SK-N-SH treated with all-trans-retinoic acid at 6 μM for 48 hours (cell line): ENCODE results near the gene MERTK.

Experiments
- ATAC-seq: fragments of 200-7000 bp; cut with Tn5 transposase; 3 replicates; pipeline ENCODE4 v1.9.1; 2020; ENCODE audit warnings: mild to moderate bottlenecking, moderate library complexity
- ARNTL ChIP-seq: fragments of 450-650 bp; formaldehyde crosslinking; IDR thresholded peaks from 2 replicates; pipeline ENCODE4 v1.5.0; 2020; ENCODE audit warnings: low read depth, mild to moderate bottlenecking, moderate library complexity, borderline replicate concordance
- BACH2 ChIP-seq: fragments of 250-450 bp; sonication (Bioruptor Pico); IDR thresholded peaks from 2 replicates; pipeline ENCODE4 v1.9.0; 2021; ENCODE audit warnings: mild to moderate bottlenecking, borderline replicate concordance
- CSDC2 ChIP-seq: fragments of 250-450 bp; sonication (Bioruptor Pico); IDR thresholded peaks from 2 replicates; pipeline ENCODE4 v1.5.0; 2020; ENCODE audit warnings: mild to moderate bottlenecking, moderate library complexity
- ESRRG ChIP-seq: fragments of 250-450 bp; sonication (Bioruptor Pico); IDR thresholded peaks from 2 replicates; pipeline ENCODE4 v1.6.1; 2021; ENCODE audit warnings: mild to moderate bottlenecking
- GLIS3 ChIP-seq: fragments of 250-450 bp; sonication (Bioruptor Pico); IDR thresholded peaks from 2 replicates; pipeline ENCODE4 v1.5.0; 2020; ENCODE audit warnings: mild to moderate bottlenecking, moderate library complexity
- ISL1 ChIP-seq: fragments of 250-450 bp; sonication (Bioruptor Pico); IDR thresholded peaks from 2 replicates; pipeline ENCODE4 v2.1.2; 2022; ENCODE audit warnings: mild to moderate bottlenecking, moderate library complexity
- OSR1 ChIP-seq: fragments of 250-450 bp; sonication (Bioruptor Pico); IDR thresholded peaks from 2 replicates; pipeline ENCODE4 v1.8.0; 2022; ENCODE audit warnings: moderate library complexity, mild to moderate bottlenecking, inconsistent platforms
- POU6F1 ChIP-seq: fragments of 250-450 bp; sonication (Bioruptor Pico); IDR thresholded peaks from 2 replicates; pipeline ENCODE4 v1.8.0; 2021; ENCODE audit warnings: low read depth, mild to moderate bottlenecking, moderate library complexity, borderline replicate concordance
- RARB ChIP-seq: fragments of 250-450 bp; sonication (Bioruptor Pico); IDR thresholded peaks from 2 replicates; pipeline ENCODE4 v1.8.0; 2021; ENCODE audit warnings: mild to moderate bottlenecking, moderate library complexity
- SNAI2 ChIP-seq: fragments of 250-450 bp; sonication (Bioruptor Pico); IDR thresholded peaks from 2 replicates; pipeline ENCODE4 v1.5.0; 2020; ENCODE audit warnings: mild to moderate bottlenecking, moderate library complexity
- TCF4 ChIP-seq: fragments of 250-450 bp; sonication (Bioruptor Pico); IDR thresholded peaks from 2 replicates; pipeline ENCODE4 v1.8.0; 2021; ENCODE audit warnings: mild to moderate bottlenecking, moderate library complexity, borderline replicate concordance
- TOX ChIP-seq: fragments of 250-450 bp; sonication (Bioruptor Pico); IDR thresholded peaks from 2 replicates; pipeline ENCODE4 v1.8.0; 2021; ENCODE audit warnings: mild to moderate bottlenecking, moderate library complexity, borderline replicate concordance
- ZC3H10 ChIP-seq: fragments of 250-450 bp; sonication (Bioruptor Pico); IDR thresholded peaks from 2 replicates; pipeline ENCODE4 v1.5.1; 2021; ENCODE audit warnings: mild to moderate bottlenecking, moderate library complexity
- ZFP3 ChIP-seq: fragments of 250-450 bp; sonication (Bioruptor Pico); IDR thresholded peaks from 2 replicates; pipeline ENCODE4 v1.5.0; 2020; ENCODE audit warnings: mild to moderate bottlenecking, moderate library complexity
- ZFP30 ChIP-seq: fragments of 450-650 bp; formaldehyde crosslinking; IDR thresholded peaks from 2 replicates; pipeline ENCODE4 v1.5.0; 2022; ENCODE audit warnings: mild to moderate bottlenecking, moderate library complexity
- ZNF565 ChIP-seq: fragments of 450-650 bp; formaldehyde crosslinking; conservative IDR thresholded peaks from 2 replicates; pipeline ENCODE4 v1.5.0; 2020; ENCODE audit warnings: low read depth, mild to moderate bottlenecking, moderate library complexity
- ZNF70 ChIP-seq: fragments of 450-650 bp; formaldehyde crosslinking; IDR thresholded peaks from 2 replicates; pipeline ENCODE4 v1.5.0; 2020; ENCODE audit warnings: mild to moderate bottlenecking, moderate library complexity
- TF ChIP-seq, protein P1 (sequence below): fragments of 250-450 bp; sonication (Bioruptor Pico); IDR thresholded peaks from 2 replicates; pipeline ENCODE4 v1.8.0; 2020; ENCODE audit warnings: mild to moderate bottlenecking, moderate library complexity, borderline replicate concordance
- TF ChIP-seq, protein P2 (sequence below): fragments of 250-450 bp; sonication (Bioruptor Pico); IDR thresholded peaks from 2 replicates; pipeline ENCODE4 v1.5.1; 2021; ENCODE audit warnings: mild to moderate bottlenecking, moderate library complexity
- TF ChIP-seq, protein P3 (sequence below): fragments of 250-450 bp; sonication (Bioruptor Pico); IDR thresholded peaks from 2 replicates; pipeline ENCODE4 v1.5.1; 2020; ENCODE audit warnings: low read depth, mild to moderate bottlenecking, moderate library complexity
- TF ChIP-seq, protein P4 (sequence below): fragments of 250-450 bp; sonication (Bioruptor Pico); IDR thresholded peaks from 2 replicates; pipeline ENCODE4 v1.5.0; 2020; ENCODE audit warnings: mild to moderate bottlenecking, moderate library complexity

The MERTK gene

GRCh38 chr2:111945444-111946293, 47.3 kb downstream of the MERTK start:
- no peak for ATAC-seq
- no peak for TF ChIP-seq ZFP3 (CRISPR knock-in tag)
- no peak for TF ChIP-seq ARNTL
- TF ChIP-seq ESRRG = no peak
- no peak for TF ChIP-seq OSR1 (CRISPR knock-in tag)
- TF ChIP-seq ZFP30 (CRISPR knock-in tag) = no peak
- TF ChIP-seq TCF4 = no peak
- TF ChIP-seq, protein P1, sequence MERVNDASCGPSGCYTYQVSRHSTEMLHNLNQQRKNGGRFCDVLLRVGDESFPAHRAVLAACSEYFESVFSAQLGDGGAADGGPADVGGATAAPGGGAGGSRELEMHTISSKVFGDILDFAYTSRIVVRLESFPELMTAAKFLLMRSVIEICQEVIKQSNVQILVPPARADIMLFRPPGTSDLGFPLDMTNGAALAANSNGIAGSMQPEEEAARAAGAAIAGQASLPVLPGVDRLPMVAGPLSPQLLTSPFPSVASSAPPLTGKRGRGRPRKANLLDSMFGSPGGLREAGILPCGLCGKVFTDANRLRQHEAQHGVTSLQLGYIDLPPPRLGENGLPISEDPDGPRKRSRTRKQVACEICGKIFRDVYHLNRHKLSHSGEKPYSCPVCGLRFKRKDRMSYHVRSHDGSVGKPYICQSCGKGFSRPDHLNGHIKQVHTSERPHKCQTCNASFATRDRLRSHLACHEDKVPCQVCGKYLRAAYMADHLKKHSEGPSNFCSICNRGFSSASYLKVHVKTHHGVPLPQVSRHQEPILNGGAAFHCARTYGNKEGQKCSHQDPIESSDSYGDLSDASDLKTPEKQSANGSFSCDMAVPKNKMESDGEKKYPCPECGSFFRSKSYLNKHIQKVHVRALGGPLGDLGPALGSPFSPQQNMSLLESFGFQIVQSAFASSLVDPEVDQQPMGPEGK (CRISPR knock-in tag) = no peak
- no peak for TF ChIP-seq POU6F1 (CRISPR knock-in tag)
- TF ChIP-seq BACH2 (CRISPR knock-in tag) = no peak
- no peak for TF ChIP-seq ZNF70 (CRISPR knock-in tag)
- TF ChIP-seq, protein P2, sequence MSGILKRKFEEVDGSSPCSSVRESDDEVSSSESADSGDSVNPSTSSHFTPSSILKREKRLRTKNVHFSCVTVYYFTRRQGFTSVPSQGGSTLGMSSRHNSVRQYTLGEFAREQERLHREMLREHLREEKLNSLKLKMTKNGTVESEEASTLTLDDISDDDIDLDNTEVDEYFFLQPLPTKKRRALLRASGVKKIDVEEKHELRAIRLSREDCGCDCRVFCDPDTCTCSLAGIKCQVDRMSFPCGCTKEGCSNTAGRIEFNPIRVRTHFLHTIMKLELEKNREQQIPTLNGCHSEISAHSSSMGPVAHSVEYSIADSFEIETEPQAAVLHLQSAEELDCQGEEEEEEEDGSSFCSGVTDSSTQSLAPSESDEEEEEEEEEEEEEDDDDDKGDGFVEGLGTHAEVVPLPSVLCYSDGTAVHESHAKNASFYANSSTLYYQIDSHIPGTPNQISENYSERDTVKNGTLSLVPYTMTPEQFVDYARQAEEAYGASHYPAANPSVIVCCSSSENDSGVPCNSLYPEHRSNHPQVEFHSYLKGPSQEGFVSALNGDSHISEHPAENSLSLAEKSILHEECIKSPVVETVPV (CRISPR knock-in tag) = no peak
- TF ChIP-seq, protein P3, sequence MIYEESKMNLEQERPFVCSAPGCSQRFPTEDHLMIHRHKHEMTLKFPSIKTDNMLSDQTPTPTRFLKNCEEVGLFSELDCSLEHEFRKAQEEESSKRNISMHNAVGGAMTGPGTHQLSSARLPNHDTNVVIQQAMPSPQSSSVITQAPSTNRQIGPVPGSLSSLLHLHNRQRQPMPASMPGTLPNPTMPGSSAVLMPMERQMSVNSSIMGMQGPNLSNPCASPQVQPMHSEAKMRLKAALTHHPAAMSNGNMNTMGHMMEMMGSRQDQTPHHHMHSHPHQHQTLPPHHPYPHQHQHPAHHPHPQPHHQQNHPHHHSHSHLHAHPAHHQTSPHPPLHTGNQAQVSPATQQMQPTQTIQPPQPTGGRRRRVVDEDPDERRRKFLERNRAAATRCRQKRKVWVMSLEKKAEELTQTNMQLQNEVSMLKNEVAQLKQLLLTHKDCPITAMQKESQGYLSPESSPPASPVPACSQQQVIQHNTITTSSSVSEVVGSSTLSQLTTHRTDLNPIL (CRISPR knock-in tag) = no peak
- TF ChIP-seq RARB (CRISPR knock-in tag) = no peak
- no peak for TF ChIP-seq ZNF565
- no peak for TF ChIP-seq CSDC2
- no peak for TF ChIP-seq ISL1 (CRISPR knock-in tag)
- TF ChIP-seq TOX (CRISPR knock-in tag) = no peak
- no peak for TF ChIP-seq ZC3H10
- no peak for TF ChIP-seq GLIS3 (CRISPR knock-in tag)
- TF ChIP-seq, all 23 proteins: peak for 0

GRCh38 chr2:111946294-111947114, 48.1 kb downstream of the MERTK start:
- peak; percentile 35; the same call in 1 of the 3 replicates for ATAC-seq
- TF ChIP-seq CSDC2 (0 out of 2 replicates have a peak, but pooled peaks have one; percentile 64), BACH2 (CRISPR knock-in tag) (no peak), OSR1 (CRISPR knock-in tag) (no peak), SNAI2 (CRISPR knock-in tag) (no peak), ISL1 (CRISPR knock-in tag) (peak; percentile 31), RARB (CRISPR knock-in tag) (no peak)

- TF ChIP-seq BACH2 (CRISPR knock-in tag) = no peak
- TF ChIP-seq, protein P3 (CRISPR knock-in tag) = no peak
- TF ChIP-seq, protein P4, sequence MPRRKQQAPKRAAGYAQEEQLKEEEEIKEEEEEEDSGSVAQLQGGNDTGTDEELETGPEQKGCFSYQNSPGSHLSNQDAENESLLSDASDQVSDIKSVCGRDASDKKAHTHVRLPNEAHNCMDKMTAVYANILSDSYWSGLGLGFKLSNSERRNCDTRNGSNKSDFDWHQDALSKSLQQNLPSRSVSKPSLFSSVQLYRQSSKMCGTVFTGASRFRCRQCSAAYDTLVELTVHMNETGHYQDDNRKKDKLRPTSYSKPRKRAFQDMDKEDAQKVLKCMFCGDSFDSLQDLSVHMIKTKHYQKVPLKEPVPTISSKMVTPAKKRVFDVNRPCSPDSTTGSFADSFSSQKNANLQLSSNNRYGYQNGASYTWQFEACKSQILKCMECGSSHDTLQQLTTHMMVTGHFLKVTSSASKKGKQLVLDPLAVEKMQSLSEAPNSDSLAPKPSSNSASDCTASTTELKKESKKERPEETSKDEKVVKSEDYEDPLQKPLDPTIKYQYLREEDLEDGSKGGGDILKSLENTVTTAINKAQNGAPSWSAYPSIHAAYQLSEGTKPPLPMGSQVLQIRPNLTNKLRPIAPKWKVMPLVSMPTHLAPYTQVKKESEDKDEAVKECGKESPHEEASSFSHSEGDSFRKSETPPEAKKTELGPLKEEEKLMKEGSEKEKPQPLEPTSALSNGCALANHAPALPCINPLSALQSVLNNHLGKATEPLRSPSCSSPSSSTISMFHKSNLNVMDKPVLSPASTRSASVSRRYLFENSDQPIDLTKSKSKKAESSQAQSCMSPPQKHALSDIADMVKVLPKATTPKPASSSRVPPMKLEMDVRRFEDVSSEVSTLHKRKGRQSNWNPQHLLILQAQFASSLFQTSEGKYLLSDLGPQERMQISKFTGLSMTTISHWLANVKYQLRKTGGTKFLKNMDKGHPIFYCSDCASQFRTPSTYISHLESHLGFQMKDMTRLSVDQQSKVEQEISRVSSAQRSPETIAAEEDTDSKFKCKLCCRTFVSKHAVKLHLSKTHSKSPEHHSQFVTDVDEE (CRISPR knock-in tag) = no peak
- ATAC-seq = no peak
Observed at GRCh38 chr2:111947219-111947618, 48.8 kb downstream of the MERTK start.
